Measurements from ENCODE around the gene EP400. TPM values are rescaled to one million over a fixed set of nuclear protein-coding genes. Genes with fewer than 3 reads are reported as not detected.
A peak's percentile ranks its signal among the peaks of the same experiment; 100 is the strongest.

EP400 gene
- 13.0 and 14.9 TPM in 2 replicates for total RNA-seq

GRCh38 chr12:131949431-131950181 lies at the start of gene EP400:
Gene EP400, plus strand, starts transcription at chr12:131949942. Its CDS starts 10,678 bp downstream, at chr12:131960620.

GRCh38 chr12:131928711-131929580 lies 20.8 kb upstream of the EP400 start, which contains the start of gene PUS1:
Gene PUS1, plus strand, starts transcription at chr12:131929276. Its CDS starts 447 bp downstream, at chr12:131929723.

Small RNAs within 50 kb of the gene (small RNA-seq; reads per million reads assigned to genes)
- gene AC131009.3 (not detected), gene AC137590.2 (not detected), gene SNORA49 (2,331 reads per million, percentile 100 among the genes with 10 or more reads in this experiment)

Other genes with a start within 250 kb of the EP400 start
- gene SFSWAP, start 238.9 kb upstream of the EP400 start, total RNA-seq = 27.5 and 29.2 TPM in 2 replicates
- 1.2 and 2.0 TPM in 2 replicates for gene MMP17, start 121.5 kb upstream of the EP400 start, total RNA-seq
- gene ULK1, start 55.3 kb upstream of the EP400 start, total RNA-seq = 26.2 and 51.8 TPM in 2 replicates
- 5.5 and 5.7 TPM in 2 replicates for gene PUS1, start 20.7 kb upstream of the EP400 start, total RNA-seq
- gene DDX51, start 194.4 kb downstream of the EP400 start, total RNA-seq = 8.2 and 9.5 TPM in 2 replicates
- gene NOC4L, start 194.5 kb downstream of the EP400 start, total RNA-seq = 7.5 and 20.4 TPM in 2 replicates